Mesothelial cell of epicardium (in vitro differentiated cells): ENCODE measurements around the gene ZC3H7A. TPM values are rescaled to one million over a fixed set of nuclear protein-coding genes. Genes with fewer than 3 reads are reported as not detected.
A peak's percentile ranks its signal among the peaks of the same experiment; 100 is the strongest.

Experiments
- DNase-seq, 2 experiments: peaks; one replicate each; pipeline ENCODE4 v3.0.0; 2021; ENCODE audit warnings: low spot score in 2 of 2; ENCODE audit not compliant: unreplicated experiment in 2 of 2
- H3K27ac Mint-ChIP-seq: 2 replicates; pipeline ENCODE4 v1.8.0; 2021; ENCODE audit warnings: mixed read lengths
- H3K27me3 Mint-ChIP-seq: 2 replicates; pipeline ENCODE4 v1.8.0; 2021; ENCODE audit warnings: low read depth, mixed read lengths
- H3K36me3 Mint-ChIP-seq: 2 replicates; pipeline ENCODE4 v1.8.0; 2021; ENCODE audit warnings: mixed read lengths
- H3K4me1 Mint-ChIP-seq: 2 replicates; pipeline ENCODE4 v1.8.0; 2021; ENCODE audit warnings: mixed read lengths
- H3K4me3 Mint-ChIP-seq: 2 replicates; pipeline ENCODE4 v1.8.0; 2021; ENCODE audit warnings: mild to moderate bottlenecking, moderate library complexity, mixed read lengths
- H3K9me3 Mint-ChIP-seq: 2 replicates; pipeline ENCODE4 v1.8.0; 2021; ENCODE audit warnings: mixed read lengths
- CTCF ChIP-seq: fragments of 200-600 bp; sonication (generic); IDR thresholded peaks from one replicate; pipeline ENCODE4 v1.5.0; 2021; ENCODE audit warnings: antibody characterized with exemption; ENCODE audit not compliant: unreplicated experiment
- total RNA-seq: library from RNA; stranded (reverse); gene quantifications from 3 replicates; pipeline ENCODE4 v1.2.1, GENCODE V29; 2021

ZC3H7A gene
- total RNA-seq, 1 donor from 2014 or later = 66.7 TPM

GRCh38 chr16:11757671-11758545, 39.1 kb downstream of the ZC3H7A start:
- peak overlapping the region; percentile 86 for H3K27ac Mint-ChIP-seq
- TF ChIP-seq CTCF = no peak
- no peaks in the 10 kb centered on the region for H3K27me3 Mint-ChIP-seq
- peaks cover 29% of the 10 kb centered on the region for H3K4me1 Mint-ChIP-seq
- DNase-seq = no peak
- no peaks in the 10 kb centered on the region for H3K9me3 Mint-ChIP-seq
- H3K4me3 Mint-ChIP-seq = no peak overlapping the region
- H3K36me3 Mint-ChIP-seq = peaks cover 49% of the 10 kb centered on the region

DNA sequence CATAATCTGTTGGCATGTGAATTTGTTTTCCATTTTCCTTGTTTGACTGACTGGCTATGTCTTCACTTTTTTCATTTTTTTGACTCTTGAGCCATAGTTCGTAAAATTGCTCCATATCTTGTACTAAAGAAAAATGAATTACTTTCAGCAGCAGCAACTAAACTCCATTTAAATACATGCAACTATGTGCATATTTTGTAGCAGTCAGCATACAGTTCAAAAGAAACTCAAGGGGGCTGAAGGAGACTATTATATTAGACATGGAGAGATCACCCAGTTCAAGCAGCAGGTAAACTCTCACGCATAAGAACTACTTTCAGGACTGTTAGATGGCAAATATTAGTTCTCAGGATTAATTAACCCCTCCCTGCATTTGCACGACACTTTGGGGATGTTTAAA, 40.8 kb downstream of the ZC3H7A start:
- H3K36me3 Mint-ChIP-seq = peaks cover 40% of the 10 kb centered on the region
- peak overlapping the region; percentile 2 for H3K27ac Mint-ChIP-seq

GRCh38 chr16:11755022-11755760, 41.9 kb downstream of the ZC3H7A start:
- H3K27ac Mint-ChIP-seq = peak overlapping the region; percentile 70
- no peak for DNase-seq
- no peak for TF ChIP-seq CTCF
- H3K36me3 Mint-ChIP-seq = peaks cover 38% of the 10 kb centered on the region
- no peaks in the 10 kb centered on the region for H3K27me3 Mint-ChIP-seq
- H3K4me1 Mint-ChIP-seq = peaks cover 29% of the 10 kb centered on the region
- H3K4me3 Mint-ChIP-seq = no peak overlapping the region
- H3K9me3 Mint-ChIP-seq = no peaks in the 10 kb centered on the region

More for the DNA sequence above, 40.8 kb downstream of the ZC3H7A start:
- DNase-seq = no peak
- Mint-ChIP-seq H3K9me3 (no peaks in the 10 kb centered on the region), H3K4me1 (peaks cover 29% of the 10 kb centered on the region), H3K27me3 (no peaks in the 10 kb centered on the region), H3K4me3 (no peak overlapping the region)
- no peak for TF ChIP-seq CTCF

GRCh38 chr16:11752856-11753255, 44.2 kb downstream of the ZC3H7A start:
- H3K36me3 Mint-ChIP-seq = peaks cover 44% of the 10 kb centered on the region
- no peak for DNase-seq
- no peak for TF ChIP-seq CTCF
- H3K27me3 Mint-ChIP-seq = no peaks in the 10 kb centered on the region
- H3K27ac Mint-ChIP-seq = no peak overlapping the region
- peaks cover 16% of the 10 kb centered on the region for H3K4me1 Mint-ChIP-seq
- no peak overlapping the region for H3K4me3 Mint-ChIP-seq
- H3K9me3 Mint-ChIP-seq = no peaks in the 10 kb centered on the region

- Mint-ChIP-seq H3K27ac (peak overlapping the region; percentile 75), H3K27me3 (no peaks in the 10 kb centered on the region), H3K4me3 (no peak overlapping the region), H3K4me1 (no peaks in the 10 kb centered on the region), H3K9me3 (no peaks in the 10 kb centered on the region), H3K36me3 (peaks cover 30% of the 10 kb centered on the region)
- TF ChIP-seq CTCF = no peak
- no peak for DNase-seq
Measured at GRCh38 chr16:11750056-11750455, 47.0 kb downstream of the ZC3H7A start.
